SK-N-SH (cell line): ENCODE measurements around the gene EYA3. TPM values are rescaled to one million over a fixed set of nuclear protein-coding genes. Genes with fewer than 3 reads are reported as not detected.

Experiments
- CTCF ChIA-PET: fragments of 300-600, 350-600 bp; formaldehyde crosslinking; extraction: SDS; loops from one replicate; lab custom pipeline; 2021; lab: Yijun Ruan, JAX
- POLR2A ChIA-PET: fragments of 350-600 bp; sonication (Branson Sonifier 250); formaldehyde crosslinking; extraction: SDS; loops from one replicate; lab custom pipeline; 2020; ENCODE audit warnings: antibody characterized with exemption, inconsistent platforms; lab: Yijun Ruan, JAX
- DNase-seq: peaks from one replicate; pipeline ENCODE4 v3.0.0; 2012
- H2AFZ ChIP-seq: fragments of 200-600 bp; sonication (generic); 2 replicates; pipeline ENCODE4 v1.8.1; 2016; ENCODE audit warnings: antibody characterized with exemption, mild to moderate bottlenecking, low read depth
- H3F3A ChIP-seq: fragments of 200-600 bp; sonication (generic); replicated peaks from 2 replicates; pipeline ENCODE3; 2016; ENCODE audit warnings: antibody characterized with exemption, mild to moderate bottlenecking; ENCODE audit not compliant: insufficient read depth
- H3K27ac ChIP-seq, 2 experiments: fragments of 200-500 bp in 1 of 2; fragments of 200-600 bp in 1 of 2; sonication (Bioruptor generic) in 1 of 2; sonication (generic), shearing (Covaris generic) in 1 of 2; 2 replicates each; pipeline versions ENCODE4 v1.5.1 to v1.6.1; 2014 to 2016; ENCODE audit warnings: low read depth in 2 of 2, inconsistent platforms in 1 of 2, low read length in 1 of 2, mild to moderate bottlenecking in 1 of 2, mixed read lengths in 1 of 2
- H3K27me3 ChIP-seq: fragments of 200-600 bp; sonication (generic), shearing (Covaris generic); 2 replicates; pipeline ENCODE4 v1.6.1; 2016; ENCODE audit warnings: mixed run types; ENCODE audit not compliant: insufficient read depth
- H3K36me3 ChIP-seq, 2 experiments: fragments of 200-500 bp in 1 of 2; fragments of 200-600 bp in 1 of 2; sonication (Bioruptor generic) in 1 of 2; sonication (generic) in 1 of 2; replicated peaks in 1 of 2; 2 replicates each; pipeline versions ENCODE3 to v1.5.1; 2014 to 2016; ENCODE audit warnings: low read length in 1 of 2, mild to moderate bottlenecking in 1 of 2; ENCODE audit not compliant: insufficient read depth in 2 of 2, control insufficient read depth in 1 of 2
- H3K4me1 ChIP-seq, 2 experiments: fragments of 200-500 bp in 1 of 2; fragments of 200-600 bp in 1 of 2; sonication (Bioruptor generic) in 1 of 2; sonication (generic), shearing (Covaris generic) in 1 of 2; 2 replicates each; pipeline versions ENCODE4 v1.5.1 to v1.6.1; 2014 to 2016; ENCODE audit warnings: low read depth in 1 of 2, low read length in 1 of 2, mixed run types in 1 of 2; ENCODE audit not compliant: insufficient read depth in 2 of 2, control insufficient read depth in 1 of 2
- H3K4me2 ChIP-seq: fragments of 200-600 bp; sonication (generic), shearing (Covaris generic); 2 replicates; pipeline ENCODE4 v1.6.1; 2017; ENCODE audit warnings: mixed run types
- H3K4me3 ChIP-seq, 2 experiments: fragments of 200-500 bp in 1 of 2; fragments of 200-600 bp in 1 of 2; sonication (Bioruptor generic) in 1 of 2; sonication (generic), shearing (Covaris generic) in 1 of 2; 2 replicates each; pipeline versions ENCODE4 v1.5.1 to v1.8.1; 2014 to 2016; ENCODE audit warnings: low read depth in 2 of 2, inconsistent platforms in 1 of 2, low read length in 1 of 2, mild to moderate bottlenecking in 1 of 2, mixed read lengths in 1 of 2, moderate library complexity in 1 of 2
- H3K79me2 ChIP-seq: fragments of 200-600 bp; sonication (generic); 2 replicates; pipeline ENCODE4 v1.8.1; 2017; ENCODE audit warnings: mild to moderate bottlenecking; ENCODE audit not compliant: insufficient read depth
- H3K9ac ChIP-seq: fragments of 200-600 bp; sonication (generic); 2 replicates; pipeline ENCODE4 v1.6.1; 2017; ENCODE audit warnings: mixed run types
- H3K9me2 ChIP-seq: fragments of 200-600 bp; sonication (generic); 2 replicates; pipeline ENCODE4 v1.6.1; 2017; ENCODE audit warnings: mixed run types
- H3K9me3 ChIP-seq: fragments of 200-600 bp; sonication (generic); 2 replicates; pipeline ENCODE4 v1.6.1; 2017; ENCODE audit warnings: mixed run types, mild to moderate bottlenecking, moderate library complexity
- H4K20me1 ChIP-seq: fragments of 200-600 bp; sonication (generic); 2 replicates; pipeline ENCODE4 v1.6.1; 2017; ENCODE audit warnings: mild to moderate bottlenecking, mixed run types; ENCODE audit not compliant: insufficient read depth
- CHD2 ChIP-seq: fragments of 150-350 bp; IDR thresholded peaks from 2 replicates; pipeline ENCODE4 v1.6.1; 2018; ENCODE audit warnings: low read length; ENCODE audit not compliant: partially characterized antibody
- EP300 ChIP-seq, 2 experiments: IDR thresholded peaks; 2 replicates each; pipeline versions ENCODE4 v1.4.0 to v1.6.1; 2012; ENCODE audit warnings: borderline replicate concordance in 1 of 2, low read depth in 1 of 2, low read length in 1 of 2
- FOSL2 ChIP-seq: IDR thresholded peaks from 2 replicates; pipeline ENCODE4 v1.4.0; 2012; ENCODE audit warnings: low read depth, mild to moderate bottlenecking, moderate library complexity, borderline replicate concordance
- FOXJ3 ChIP-seq: sonication (generic); formaldehyde crosslinking; IDR thresholded peaks from 2 replicates; pipeline ENCODE4 v1.5.1; 2020; ENCODE audit warnings: mild to moderate bottlenecking, missing genetic modification reagents
- FOXM1 ChIP-seq: IDR thresholded peaks from 2 replicates; pipeline ENCODE4 v1.4.0; 2012; ENCODE audit warnings: low read depth, mild to moderate bottlenecking
- GATA2 ChIP-seq: sonication (generic); formaldehyde crosslinking; IDR thresholded peaks from 2 replicates; pipeline ENCODE4 v1.5.0; 2020; ENCODE audit warnings: mild to moderate bottlenecking, missing genetic modification reagents
- MAX ChIP-seq: IDR thresholded peaks from 2 replicates; pipeline ENCODE4 v1.4.0; 2012; ENCODE audit warnings: low read depth
- MEF2A ChIP-seq: IDR thresholded peaks from 2 replicates; pipeline ENCODE4 v1.4.0; 2012; ENCODE audit warnings: low read depth, borderline replicate concordance
- MXI1 ChIP-seq: IDR thresholded peaks from 2 replicates; pipeline ENCODE4 v1.6.1; 2012; ENCODE audit warnings: mild to moderate bottlenecking, low read depth, low read length, improper control_type of control experiment
- PBX3 ChIP-seq: IDR thresholded peaks from 2 replicates; pipeline ENCODE4; 2012
- RAD21 ChIP-seq: IDR thresholded peaks from 2 replicates; pipeline ENCODE4 v1.6.1; 2012; ENCODE audit warnings: mild to moderate bottlenecking, low read length
- REST ChIP-seq: IDR thresholded peaks from 2 replicates; pipeline ENCODE4 v1.6.1; 2012; ENCODE audit warnings: mild to moderate bottlenecking, low read depth, low read length, moderate library complexity
- RFX5 ChIP-seq: IDR thresholded peaks from 2 replicates; pipeline ENCODE4 v1.6.1; 2012; ENCODE audit warnings: mild to moderate bottlenecking, improper control_type of control experiment, low read length
- RXRA ChIP-seq: IDR thresholded peaks from 2 replicates; pipeline ENCODE4 v1.4.0; 2012; ENCODE audit warnings: low read depth, mild to moderate bottlenecking, borderline replicate concordance
- SIN3A ChIP-seq: IDR thresholded peaks from 2 replicates; pipeline ENCODE4 v1.6.1; 2012; ENCODE audit warnings: low read depth, mild to moderate bottlenecking, low read length, moderate library complexity, borderline replicate concordance
- SMC3 ChIP-seq: IDR thresholded peaks from 2 replicates; pipeline ENCODE4 v1.6.1; 2012; ENCODE audit warnings: low read depth, low read length, improper control_type of control experiment
- TAF1 ChIP-seq: IDR thresholded peaks from 2 replicates; pipeline ENCODE4 v1.6.1; 2012; ENCODE audit warnings: low read depth, mild to moderate bottlenecking, low read length, moderate library complexity, borderline replicate concordance
- TCF12 ChIP-seq: IDR thresholded peaks from 2 replicates; pipeline ENCODE4 v1.4.0; 2012
- TEAD4 ChIP-seq: IDR thresholded peaks from 2 replicates; pipeline ENCODE4 v1.4.0; 2012; ENCODE audit warnings: mild to moderate bottlenecking, borderline replicate concordance; ENCODE audit not compliant: insufficient read depth
- USF1 ChIP-seq: IDR thresholded peaks from 2 replicates; pipeline ENCODE4 v1.4.0; 2012; ENCODE audit warnings: low read depth, borderline replicate concordance
- USF2 ChIP-seq: fragments of 150-350 bp; IDR thresholded peaks from 2 replicates; pipeline ENCODE4 v1.6.1; 2017; ENCODE audit warnings: antibody characterized with exemption, low read length, low read depth, borderline replicate concordance
- YY1 ChIP-seq: IDR thresholded peaks from 2 replicates; pipeline ENCODE4 v1.4.0; 2012; ENCODE audit warnings: low read depth, mild to moderate bottlenecking
- whole genome bisulfite sequencing: methylation state at CpG from one replicate; pipeline ENCODE4 v1.1.6; 2017; ENCODE audit warnings: low lambda C conversion rate; 5-methylcytosine and 5-hydroxymethylcytosine counted together
- polyA plus RNA-seq, 3 experiments: library from polyadenylated mRNA; depleted of rRNA; stranded (reverse); fragments of >200 nt; gene quantifications; 2 replicates each; pipeline ENCODE4 v1.2.3, GENCODE V29; 2012

The EYA3 gene
- polyA plus RNA-seq, 1 of the 3 experiments (the other 2 are of a cell fraction): 6.5 TPM

GRCh38 chr1:28002600-28002999 lies 85.8 kb downstream of the EYA3 start:
- Histone ChIP-seq H3K9ac (no peak overlapping the region), H3K27me3 (no peaks in the 10 kb centered on the region), H3K4me1 (no peaks in the 10 kb centered on the region), H2AFZ (no peak overlapping the region), H3K79me2 (no peaks in the 10 kb centered on the region; the same call in 1 of the 2 replicates), H3K9me2 (no peaks in the 10 kb centered on the region), H3K36me3 (peaks cover 35 to 47% of the 10 kb centered on the region in 2 experiments), H3K4me2 (no peak overlapping the region), H3K9me3 (no peaks in the 10 kb centered on the region)
- no peak for DNase-seq
- CTCF ChIA-PET: no interaction called here
- TF ChIP-seq SMC3 (no peak), MXI1 (no peak), TEAD4 (no peak), EP300 (IDR thresholded peaks at IDR 0.05; ENCODE audit: borderline replicate concordance in 1 of 2, low read depth in 1 of 2, low read length in 1 of 2) (no peak), TAF1 (no peak), FOSL2 (no peak), MEF2A (no peak), MAX (no peak), USF1 (no peak), FOXJ3 (CRISPR knock-in tag) (no peak)
- TF ChIP-seq, all 33 proteins: peak for 0
- H4K20me1 ChIP-seq: no peaks in the 10 kb centered on the region
- POLR2A ChIA-PET: no interaction called here
- H3K4me3 ChIP-seq: no peak overlapping the region
- no peaks in the 10 kb centered on the region for H3F3A ChIP-seq
- no peak overlapping the region for H3K27ac ChIP-seq
- 95% methylated on average over 10 of the region's 10 CpGs for WGBS

GRCh38 chr1:27999055-27999454 lies 89.4 kb downstream of the EYA3 start:
- ChIA-PET POLR2A (no interaction called here), CTCF (interaction anchor here (0.7 to 2.0 kb wide), 2 partner anchors 9 to 329 kb away, joined by 3 to 6 read pairs; no protein-coding TSS in a partner anchor)
- Histone ChIP-seq H4K20me1 (no peaks in the 10 kb centered on the region), H3K4me1 (no peaks in the 10 kb centered on the region), H3K27ac (no peak overlapping the region), H3K4me3 (no peak overlapping the region), H3K9me2 (no peaks in the 10 kb centered on the region), H3K4me2 (no peak overlapping the region), H3K36me3 (peaks cover 41 to 59% of the 10 kb centered on the region in 2 experiments), H3K9me3 (no peaks in the 10 kb centered on the region), H3K9ac (no peak overlapping the region), H2AFZ (no peak overlapping the region), H3F3A (no peaks in the 10 kb centered on the region), H3K27me3 (no peaks in the 10 kb centered on the region), H3K79me2 (no peaks in the 10 kb centered on the region)
- WGBS: 100% methylated on average over 1 of the region's 1 CpG
- DNase-seq: no peak
- no peak for TF ChIP-seq GATA2 (CRISPR knock-in tag)
- TF ChIP-seq EP300 (IDR thresholded peaks at IDR 0.05; ENCODE audit: borderline replicate concordance in 1 of 2, low read depth in 1 of 2, low read length in 1 of 2): no peak
- TF ChIP-seq FOXM1: no peak
- TF ChIP-seq CHD2: no peak
- TF ChIP-seq RAD21: no peak
- TF ChIP-seq TEAD4: no peak
- no peak for TF ChIP-seq TCF12
- TF ChIP-seq SIN3A: no peak
- no peak for TF ChIP-seq YY1
- TF ChIP-seq FOSL2: no peak
- no peak for TF ChIP-seq SMC3
- no peak for TF ChIP-seq RFX5
- TF ChIP-seq REST: no peak
- TF ChIP-seq PBX3: no peak
- no peak for TF ChIP-seq RXRA
- no peak for TF ChIP-seq USF2
